Measurements from ENCODE around the gene DACT2.

The DACT2 gene

GRCh38 chr6:168309997-168310396 lies 9.6 kb downstream of the DACT2 start:
- no peak overlapping the region for H3K4me3 ChIP-seq (replicated peaks; ENCODE audit: low read depth, low read length)
- DNase-seq (ENCODE audit: extremely low read depth, low read depth), result no peak
- TF ChIP-seq CTCF (IDR thresholded peaks at IDR 0.05; ENCODE audit: low read depth, low read length, missing control alignments), result no peak

- TF ChIP-seq CTCF (IDR thresholded peaks at IDR 0.05; ENCODE audit: low read depth, low read length, missing control alignments), result no peak
- DNase-seq (ENCODE audit: extremely low read depth, low read depth), result no peak
- H3K4me3 ChIP-seq (replicated peaks; ENCODE audit: low read depth, low read length), result no peak overlapping the region
Measured at GRCh38 chr6:168309183-168309582, 10.4 kb downstream of the DACT2 start.

- TF ChIP-seq CTCF (IDR thresholded peaks at IDR 0.05; ENCODE audit: low read depth, low read length, missing control alignments), result no peak
- DNase-seq (ENCODE audit: extremely low read depth, low read depth), result no peak
- no peak overlapping the region for H3K4me3 ChIP-seq (replicated peaks; ENCODE audit: low read depth, low read length)
Measured at GRCh38 chr6:168308390-168309144, 11.0 kb downstream of the DACT2 start.

GRCh38 chr6:168307695-168308021 lies 11.9 kb downstream of the DACT2 start:
- no peak for DNase-seq (ENCODE audit: extremely low read depth, low read depth)
- TF ChIP-seq CTCF (IDR thresholded peaks at IDR 0.05; ENCODE audit: low read depth, low read length, missing control alignments), result no peak
- H3K4me3 ChIP-seq (replicated peaks; ENCODE audit: low read depth, low read length), result no peak overlapping the region

GRCh38 chr6:168307015-168307694 lies 12.4 kb downstream of the DACT2 start:
- TF ChIP-seq CTCF (IDR thresholded peaks at IDR 0.05; ENCODE audit: low read depth, low read length, missing control alignments), result no peak
- no peak overlapping the region for H3K4me3 ChIP-seq (replicated peaks; ENCODE audit: low read depth, low read length)
- no peak for DNase-seq (ENCODE audit: extremely low read depth, low read depth)

- H3K4me3 ChIP-seq (replicated peaks; ENCODE audit: low read depth, low read length), result no peak overlapping the region
- no peak for DNase-seq (ENCODE audit: extremely low read depth, low read depth)
- no peak for TF ChIP-seq CTCF (IDR thresholded peaks at IDR 0.05; ENCODE audit: low read depth, low read length, missing control alignments)
Measured at GRCh38 chr6:168305863-168306262, 13.7 kb downstream of the DACT2 start.
